Measurements from ENCODE around the gene RPA1.
"Not testable (repeated sequence)": the region's sequence is repeated elsewhere in the genome, so short reads cannot be mapped to it uniquely, and the experiment has no call there.

The RPA1 gene

DNA sequence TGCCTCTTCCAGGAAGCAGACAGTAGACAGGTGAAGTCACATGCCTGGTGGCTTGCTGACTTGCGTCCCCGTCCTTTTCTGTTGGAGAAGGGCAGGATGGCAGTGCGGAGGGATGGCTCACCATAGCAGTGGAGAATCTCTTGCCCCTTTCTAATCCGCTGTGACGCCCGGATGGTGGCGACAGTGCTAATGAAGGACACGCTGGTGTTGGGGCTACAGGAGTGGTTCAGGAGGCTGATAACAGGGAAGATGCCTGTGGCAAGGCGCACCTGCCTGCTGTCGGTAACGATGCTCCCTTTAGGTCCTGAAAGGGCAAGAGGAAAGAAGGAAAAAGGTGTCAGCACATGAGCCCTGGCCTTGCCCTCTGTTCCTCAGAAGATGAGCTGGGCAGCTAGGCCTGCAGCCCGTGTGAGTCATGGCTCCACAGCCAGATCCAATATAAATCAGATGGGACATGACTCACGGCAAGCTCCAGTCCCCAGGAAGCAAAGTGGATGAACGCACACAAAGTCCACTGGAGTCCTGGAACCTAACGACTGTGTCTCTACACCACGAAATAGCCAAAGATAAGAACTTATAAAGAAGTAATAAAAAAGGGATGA lies 42.4 kb upstream of the RPA1 start:
- TF ChIP-seq CTCF (IDR thresholded peaks at IDR 0.05; ENCODE audit: low read length, missing control alignments), result no peak
- H3K4me3 ChIP-seq (replicated peaks; ENCODE audit: low read depth, low read length), result no peak overlapping the region
- peak; percentile 90 for DNase-seq (ENCODE audit: low read depth)

- no peak for TF ChIP-seq CTCF (IDR thresholded peaks at IDR 0.05; ENCODE audit: low read length, missing control alignments)
- DNase-seq (ENCODE audit: low read depth), result no peak
Observed at GRCh38 chr17:1789936-1790335, 39.9 kb upstream of the RPA1 start.

DNA sequence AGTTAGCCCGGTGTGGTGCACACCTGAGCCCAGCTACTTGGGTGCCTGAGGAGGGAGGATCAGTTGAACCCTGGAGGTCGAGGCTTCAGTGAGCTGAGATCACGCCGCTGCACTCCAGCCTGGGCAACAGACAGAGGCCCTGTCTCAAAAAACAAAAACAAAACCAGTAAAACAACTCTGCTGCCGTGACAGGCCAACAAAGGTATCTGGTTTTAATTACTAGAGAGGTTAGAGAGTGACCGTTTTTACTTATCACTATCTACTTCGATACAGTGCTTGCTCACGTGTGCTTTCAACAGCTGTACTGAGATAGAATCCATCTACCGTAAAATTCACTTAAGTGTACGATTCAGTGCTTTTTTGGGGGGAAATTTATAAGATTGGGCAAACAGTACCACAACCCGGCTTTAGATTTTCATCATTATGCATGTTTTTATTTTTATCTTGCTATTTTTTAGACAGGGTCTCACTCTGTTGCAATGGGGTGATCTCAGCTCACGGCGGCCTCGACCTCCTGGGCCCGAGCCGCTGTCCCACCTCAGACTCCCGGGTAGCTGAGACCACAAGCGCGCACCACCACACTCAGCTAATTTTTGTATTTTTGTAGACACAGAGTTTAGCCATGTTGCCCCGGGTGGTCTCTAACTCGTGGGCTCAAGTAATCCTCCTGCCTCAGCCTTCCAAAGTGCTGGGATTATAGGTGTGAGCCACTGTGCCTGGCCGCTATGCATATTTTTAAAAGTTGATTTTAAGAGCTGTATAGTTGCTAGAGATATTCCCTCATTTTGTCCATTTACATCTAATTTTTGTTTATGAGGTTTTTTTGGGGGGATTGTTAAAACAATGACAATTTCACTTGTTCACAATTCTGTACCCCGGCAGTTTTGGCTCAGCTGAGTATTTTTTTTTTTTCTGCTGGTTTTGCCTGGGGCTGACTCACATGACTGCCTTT lies 37.0 kb upstream of the RPA1 start:
- no peak for TF ChIP-seq CTCF (IDR thresholded peaks at IDR 0.05; ENCODE audit: low read length, missing control alignments)
- no peak for DNase-seq (ENCODE audit: low read depth)
- no peak overlapping the region for H3K4me3 ChIP-seq (replicated peaks; ENCODE audit: low read depth, low read length)

More at GRCh38 chr17:1789936-1790335, 39.9 kb upstream of the RPA1 start:
- no peak overlapping the region for H3K4me3 ChIP-seq (replicated peaks; ENCODE audit: low read depth, low read length)

DNA sequence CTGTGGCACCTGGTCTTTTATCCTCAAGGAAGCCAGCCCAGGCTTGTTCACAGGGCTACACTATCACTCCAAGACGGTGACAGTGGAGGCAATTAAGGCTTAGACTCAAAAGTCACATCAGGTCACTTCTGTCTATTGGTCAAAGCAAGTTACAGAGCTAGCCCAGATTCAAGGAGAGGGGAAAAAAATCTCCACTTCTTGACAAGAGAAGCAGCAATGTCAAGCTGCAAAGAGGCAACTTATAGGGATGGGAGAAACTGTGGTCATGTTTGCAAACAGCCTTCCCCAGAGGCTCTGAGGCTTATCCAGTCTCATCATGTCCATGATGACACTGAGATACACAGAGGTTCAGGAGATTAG lies 36.4 kb upstream of the RPA1 start:
- no peak for TF ChIP-seq CTCF (IDR thresholded peaks at IDR 0.05; ENCODE audit: low read length, missing control alignments)
- DNase-seq (ENCODE audit: low read depth), result no peak
- no peak overlapping the region for H3K4me3 ChIP-seq (replicated peaks; ENCODE audit: low read depth, low read length)

- peak; percentile 34 for DNase-seq (ENCODE audit: low read depth)
- TF ChIP-seq CTCF (IDR thresholded peaks at IDR 0.05; ENCODE audit: low read length, missing control alignments), result no peak
- no peak overlapping the region for H3K4me3 ChIP-seq (replicated peaks; ENCODE audit: low read depth, low read length)
Observed at GRCh38 chr17:1796800-1797199, 33.0 kb upstream of the RPA1 start.

- no peak for TF ChIP-seq CTCF (IDR thresholded peaks at IDR 0.05; ENCODE audit: low read length, missing control alignments)
- no peak overlapping the region for H3K4me3 ChIP-seq (replicated peaks; ENCODE audit: low read depth, low read length)
- DNase-seq (ENCODE audit: low read depth), result no peak
Observed at GRCh38 chr17:1797323-1797722, 32.5 kb upstream of the RPA1 start.

DNA sequence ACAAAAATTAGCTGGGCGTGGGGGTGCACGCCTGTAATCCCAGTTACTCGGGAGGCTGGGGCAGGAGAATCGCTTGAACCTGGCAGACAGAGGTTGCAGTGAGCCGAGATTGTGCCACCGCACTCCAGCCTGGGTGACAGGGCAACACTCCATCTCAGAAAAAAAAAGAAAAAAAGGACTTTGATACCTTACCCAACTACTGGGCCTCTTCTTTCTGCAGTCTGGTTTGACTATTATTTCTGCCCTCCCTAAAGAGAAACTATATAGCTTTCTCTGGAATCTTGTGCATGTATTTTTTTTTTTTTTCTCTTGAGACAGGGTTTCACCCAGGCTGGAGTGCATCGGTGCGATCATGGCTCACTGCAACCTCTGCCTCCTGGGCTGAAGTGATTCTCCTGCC lies 32.0 kb upstream of the RPA1 start:
- not testable (repeated sequence) for H3K4me3 ChIP-seq (replicated peaks; ENCODE audit: low read depth, low read length); DNase-seq (ENCODE audit: low read depth)
